ENCODE data around the gene TYK2. TPM values are rescaled to one million over a fixed set of nuclear protein-coding genes. Genes with fewer than 3 reads are reported as not detected.
A peak's percentile ranks its signal among the peaks of the same experiment; 100 is the strongest.
"Not testable (repeated sequence)": the region's sequence is repeated elsewhere in the genome, so short reads cannot be mapped to it uniquely, and the experiment has no call there.

Gene TYK2
- polyA plus RNA-seq, 3 donors from 2014 or later, result 33.6 to 105 (median 40.6) TPM

GRCh38 chr19:10353793-10354391 is 26.5 kb downstream of the TYK2 start:
- DNase-seq, result peak in 1 of 3 donors; percentile 22
- Mint-ChIP-seq H3K27ac (no peak overlapping the region), H3K36me3 (peaks cover 3 to 14% (median 6%) of the 10 kb centered on the region in 3 donors), H3K9me3 (no peaks in the 10 kb centered on the region), H3K4me1 (no peaks in the 10 kb centered on the region), H3K27me3 (ENCODE audit: low read depth in 3 of 3) (peaks cover 0 to 4% (median 2%) of the 10 kb centered on the region in 3 donors), H3K4me3 (no peak overlapping the region)

- Mint-ChIP-seq H3K27ac (no peak overlapping the region), H3K27me3 (ENCODE audit: low read depth in 3 of 3) (peaks cover 0 to 4% (median 2%) of the 10 kb centered on the region in 3 donors), H3K4me1 (no peaks in the 10 kb centered on the region), H3K36me3 (peaks cover 3 to 11% (median 6%) of the 10 kb centered on the region in 3 donors), H3K9me3 (no peaks in the 10 kb centered on the region), H3K4me3 (no peak overlapping the region)
- no peak for DNase-seq
Observed at GRCh38 chr19:10352764-10353671, 27.4 kb downstream of the TYK2 start.

- DNase-seq, result no peak
- Mint-ChIP-seq H3K4me3 (no peak overlapping the region), H3K27ac (no peak overlapping the region), H3K4me1 (no peaks in the 10 kb centered on the region), H3K36me3 (peaks cover 0 to 3% (median 0%) of the 10 kb centered on the region in 3 donors), H3K9me3 (no peaks in the 10 kb centered on the region), H3K27me3 (ENCODE audit: low read depth in 3 of 3) (no peaks in the 10 kb centered on the region)
Observed at GRCh38 chr19:10346509-10346908, 33.9 kb downstream of the TYK2 start.

GRCh38 chr19:10344780-10345179 is 35.6 kb downstream of the TYK2 start:
- no peak overlapping the region for H3K4me3 Mint-ChIP-seq
- H3K4me1 Mint-ChIP-seq, result peaks cover 4 to 8% of the 10 kb centered on the region in 2 donors
- H3K27me3 Mint-ChIP-seq (ENCODE audit: low read depth in 3 of 3), result no peaks in the 10 kb centered on the region
- no peak overlapping the region for H3K27ac Mint-ChIP-seq
- no peak for DNase-seq
- no peaks in the 10 kb centered on the region for H3K36me3 Mint-ChIP-seq
- no peaks in the 10 kb centered on the region for H3K9me3 Mint-ChIP-seq

GRCh38 chr19:10343495-10343894 is 36.9 kb downstream of the TYK2 start:
- Mint-ChIP-seq H3K4me3 (no peak overlapping the region), H3K4me1 (peaks cover 17 to 21% of the 10 kb centered on the region in 2 donors), H3K27ac (no peak overlapping the region), H3K9me3 (no peaks in the 10 kb centered on the region), H3K36me3 (no peaks in the 10 kb centered on the region), H3K27me3 (ENCODE audit: low read depth in 3 of 3) (peaks cover 0 to 6% (median 0%) of the 10 kb centered on the region in 3 donors)
- no peak for DNase-seq

GRCh38 chr19:10339977-10340376 is 40.4 kb downstream of the TYK2 start:
- no peak for DNase-seq
- peak overlapping the region; percentile 93 to 96 (median 95) for H3K27ac Mint-ChIP-seq
- H3K9me3 Mint-ChIP-seq, result no peaks in the 10 kb centered on the region
- H3K27me3 Mint-ChIP-seq (ENCODE audit: low read depth in 3 of 3), result peaks cover 0 to 6% (median 1%) of the 10 kb centered on the region in 3 donors
- peaks cover 22 to 27% of the 10 kb centered on the region in 2 donors for H3K4me1 Mint-ChIP-seq
- H3K4me3 Mint-ChIP-seq, result peak overlapping the region; percentile 94 to 99 (median 97)
- no peaks in the 10 kb centered on the region for H3K36me3 Mint-ChIP-seq

- H3K27me3 Mint-ChIP-seq (ENCODE audit: low read depth in 3 of 3), result peaks cover 0 to 6% (median 3%) of the 10 kb centered on the region in 3 donors
- DNase-seq, result peak; percentile 47 to 56 (median 47)
- no peaks in the 10 kb centered on the region for H3K36me3 Mint-ChIP-seq
- peak within 1 kb of the TSS; percentile 93 to 96 (median 95) for H3K27ac Mint-ChIP-seq
- peak within 1 kb of the TSS; percentile 94 to 99 (median 97) for H3K4me3 Mint-ChIP-seq
- no peaks in the 10 kb centered on the region for H3K9me3 Mint-ChIP-seq
- peaks cover 22 to 27% of the 10 kb centered on the region in 2 donors for H3K4me1 Mint-ChIP-seq
Observed at GRCh38 chr19:10339380-10339960, 40.9 kb downstream of the TYK2 start, which contains the start of gene ICAM3. ICAM3 (minus strand) TSS chr19:10339624; CDS start chr19:10339614, 10 bp downstream.

- Mint-ChIP-seq H3K4me3 (peak overlapping the region; percentile 94 to 99 (median 97)), H3K27ac (peak overlapping the region; percentile 93 to 96 (median 95)), H3K36me3 (no peaks in the 10 kb centered on the region), H3K27me3 (ENCODE audit: low read depth in 3 of 3) (peaks cover 0 to 6% (median 3%) of the 10 kb centered on the region in 3 donors), H3K9me3 (no peaks in the 10 kb centered on the region), H3K4me1 (peaks cover 26 to 30% of the 10 kb centered on the region in 2 donors)
- no peak for DNase-seq
Observed at GRCh38 chr19:10338940-10339339, 41.4 kb downstream of the TYK2 start.

GRCh38 chr19:10336725-10337124 is 43.6 kb downstream of the TYK2 start:
- Mint-ChIP-seq H3K27me3 (ENCODE audit: low read depth in 3 of 3) (peaks cover 4 to 14% (median 6%) of the 10 kb centered on the region in 3 donors), H3K4me1 (peaks cover 47 to 51% of the 10 kb centered on the region in 2 donors), H3K4me3 (peak overlapping the region in 1 of 5 donors; percentile 29), H3K27ac (peak overlapping the region in 1 of 6 donors; percentile 29)
- not testable (repeated sequence) for DNase-seq, H3K36me3 Mint-ChIP-seq, H3K9me3 Mint-ChIP-seq

- Mint-ChIP-seq H3K27me3 (ENCODE audit: low read depth in 3 of 3) (peaks cover 4 to 14% (median 6%) of the 10 kb centered on the region in 3 donors), H3K4me1 (peaks cover 49% of the 10 kb centered on the region in 2 donors), H3K9me3 (no peaks in the 10 kb centered on the region), H3K27ac (no peak overlapping the region), H3K36me3 (peaks cover 0 to 4% (median 0%) of the 10 kb centered on the region in 3 donors), H3K4me3 (no peak overlapping the region)
- no peak for DNase-seq
Observed at GRCh38 chr19:10335352-10335985, 44.9 kb downstream of the TYK2 start.

GRCh38 chr19:10334588-10335351 is 45.6 kb downstream of the TYK2 start:
- H3K27me3 Mint-ChIP-seq (ENCODE audit: low read depth in 3 of 3), result peaks cover 4 to 14% (median 6%) of the 10 kb centered on the region in 3 donors
- no peaks in the 10 kb centered on the region for H3K9me3 Mint-ChIP-seq
- DNase-seq, result no peak
- no peak overlapping the region for H3K27ac Mint-ChIP-seq
- peak overlapping the region in 1 of 5 donors; percentile 29 for H3K4me3 Mint-ChIP-seq
- peaks cover 45 to 50% of the 10 kb centered on the region in 2 donors for H3K4me1 Mint-ChIP-seq
- H3K36me3 Mint-ChIP-seq, result peaks cover 0 to 4% (median 0%) of the 10 kb centered on the region in 3 donors

- no peaks in the 10 kb centered on the region for H3K9me3 Mint-ChIP-seq
- peaks cover 4 to 9% (median 6%) of the 10 kb centered on the region in 3 donors for H3K27me3 Mint-ChIP-seq (ENCODE audit: low read depth in 3 of 3)
- peaks cover 0 to 4% (median 0%) of the 10 kb centered on the region in 3 donors for H3K36me3 Mint-ChIP-seq
- peaks cover 37 to 43% of the 10 kb centered on the region in 2 donors for H3K4me1 Mint-ChIP-seq
- no peak for DNase-seq
- H3K27ac Mint-ChIP-seq, result peak overlapping the region; percentile 87 to 96 (median 94)
- H3K4me3 Mint-ChIP-seq, result peak overlapping the region; percentile 94 to 97 (median 95)
Observed at GRCh38 chr19:10333758-10334587, 46.4 kb downstream of the TYK2 start.
